NCI-H128 (cell line): ENCODE results near the gene IQSEC1.

Source experiments
- DNase-seq: peaks from one replicate; lab custom pipeline; 2025; ENCODE audit not compliant: unreplicated experiment; lab: John Stamatoyannopoulos, UW

The IQSEC1 gene

DNA sequence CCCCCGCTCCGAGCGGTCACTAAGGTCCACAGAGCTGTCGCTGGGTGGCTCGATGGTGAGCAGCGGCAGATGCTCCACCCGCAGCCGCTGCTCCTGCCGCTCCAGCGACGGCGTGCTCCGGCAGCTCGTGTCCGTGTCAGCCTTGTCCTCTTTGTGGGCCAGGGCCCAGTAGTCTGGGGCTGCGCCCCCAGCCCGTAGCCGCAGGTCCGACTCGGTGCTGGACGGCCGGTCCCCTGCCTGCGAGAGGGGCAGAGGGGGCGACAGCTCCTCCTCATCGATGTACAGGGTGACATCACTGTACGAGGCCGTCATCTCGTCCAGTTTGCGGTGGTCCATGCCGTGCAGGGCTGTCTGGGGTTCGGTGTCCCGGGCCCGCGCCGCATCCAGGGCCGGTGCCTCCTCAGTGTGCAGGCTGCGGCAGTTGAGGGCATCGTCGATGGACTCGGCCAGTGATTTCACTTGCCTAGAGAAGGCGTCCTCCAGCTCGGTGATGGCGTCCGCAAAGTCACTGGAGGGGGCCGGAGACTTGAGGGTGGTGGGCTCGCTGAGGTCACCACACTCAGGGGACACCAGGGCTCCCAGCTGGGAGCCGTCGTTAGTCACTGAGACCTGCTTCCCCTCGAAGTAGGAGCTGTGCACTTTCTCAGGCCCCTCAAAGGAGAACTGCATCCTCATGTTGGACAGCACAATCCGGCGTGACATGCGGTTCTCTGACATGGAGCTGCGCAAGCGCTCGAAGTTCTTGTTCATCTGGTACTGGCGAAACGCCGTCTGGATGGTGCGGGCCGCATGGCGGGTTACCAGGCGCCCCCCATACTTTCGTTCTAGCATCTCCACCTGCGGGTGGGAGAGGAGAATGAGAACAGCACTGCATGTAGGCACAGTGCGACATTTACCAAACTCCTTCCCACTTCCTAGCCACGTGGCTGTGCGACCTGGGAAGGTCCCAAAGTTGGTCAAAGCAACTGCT, 137.1 kb downstream of the IQSEC1 start:
- DNase-seq = no peak

DNA sequence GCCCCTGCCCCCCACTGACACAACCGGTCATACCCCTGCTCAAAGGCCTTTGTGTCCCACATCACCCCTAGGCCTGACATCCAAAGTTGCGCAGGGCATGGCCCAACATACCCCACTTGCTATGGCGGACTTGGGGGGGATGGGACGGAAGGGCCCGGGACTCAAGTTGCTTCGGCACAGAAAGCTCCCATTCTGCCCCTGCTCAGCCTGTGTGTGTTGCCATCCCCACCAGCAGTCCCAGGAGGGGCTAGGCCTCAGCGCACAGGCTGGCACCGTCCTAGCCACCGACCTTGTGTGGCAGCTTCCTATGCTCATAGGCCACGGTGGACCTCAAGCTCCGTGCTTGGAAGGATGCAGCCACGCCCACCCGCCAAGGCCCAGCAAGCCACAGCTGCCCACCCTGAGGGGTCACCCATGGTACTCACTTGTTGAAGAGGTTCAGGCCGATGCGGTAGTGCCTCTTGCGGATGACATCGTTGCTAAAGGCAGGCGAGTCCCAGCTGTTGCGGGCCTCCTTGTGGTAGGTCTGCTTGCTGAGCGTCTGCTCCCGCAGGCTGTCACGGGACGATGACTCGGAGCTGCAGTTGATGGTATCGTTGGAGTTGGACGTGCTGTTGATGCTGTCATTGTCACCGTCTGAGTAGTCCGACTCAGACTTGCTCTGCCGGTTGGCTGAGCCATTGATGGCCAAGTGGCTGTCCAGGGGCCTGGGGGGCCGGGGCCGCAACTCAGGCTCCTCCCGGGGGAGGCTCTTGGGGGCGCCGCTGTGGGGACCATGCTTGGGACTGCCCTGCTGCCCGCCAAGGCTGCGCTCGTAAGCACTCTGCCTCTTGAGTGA, 138.0 kb downstream of the IQSEC1 start:
- no peak for DNase-seq

DNA sequence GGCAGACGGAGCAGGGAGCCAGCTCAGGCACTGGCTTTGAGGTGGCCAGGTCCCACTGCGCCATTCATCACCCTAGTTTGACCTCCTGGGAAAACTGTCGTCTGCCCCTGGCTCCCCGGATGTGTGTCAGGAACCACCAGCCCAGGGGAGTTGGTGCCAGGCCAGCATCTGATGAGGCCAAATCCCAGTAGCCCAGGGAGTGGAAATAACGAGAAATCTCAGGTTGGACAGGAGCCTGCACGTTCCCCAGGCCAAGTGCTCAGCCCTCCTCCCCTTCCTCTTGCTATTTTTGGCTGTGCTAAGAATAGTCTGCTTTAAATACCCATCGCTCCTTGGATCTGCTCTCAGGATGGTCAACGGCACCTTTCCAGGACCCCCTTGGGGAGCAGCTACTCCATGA, 138.8 kb downstream of the IQSEC1 start:
- no peak for DNase-seq

DNA sequence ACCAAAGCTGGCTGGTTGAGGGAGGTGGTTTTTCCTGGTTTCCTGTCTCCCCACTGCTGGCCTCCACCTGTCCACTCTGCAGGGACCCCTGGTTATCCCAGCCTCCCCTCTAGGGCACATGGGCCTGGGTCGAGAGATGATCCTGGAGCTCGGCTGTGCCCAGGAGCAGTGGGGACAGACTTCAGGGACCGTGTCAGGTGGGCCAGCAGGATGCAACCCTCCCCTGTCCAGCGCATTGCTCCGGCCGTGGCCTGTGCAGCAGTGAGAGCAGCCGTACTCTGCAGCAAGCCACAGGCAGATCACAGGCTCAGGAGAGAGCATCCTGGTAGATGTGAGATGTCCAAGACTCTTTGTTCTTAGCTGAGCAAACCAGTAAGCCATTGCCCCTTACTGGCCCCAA, 139.3 kb downstream of the IQSEC1 start:
- no peak for DNase-seq

DNA sequence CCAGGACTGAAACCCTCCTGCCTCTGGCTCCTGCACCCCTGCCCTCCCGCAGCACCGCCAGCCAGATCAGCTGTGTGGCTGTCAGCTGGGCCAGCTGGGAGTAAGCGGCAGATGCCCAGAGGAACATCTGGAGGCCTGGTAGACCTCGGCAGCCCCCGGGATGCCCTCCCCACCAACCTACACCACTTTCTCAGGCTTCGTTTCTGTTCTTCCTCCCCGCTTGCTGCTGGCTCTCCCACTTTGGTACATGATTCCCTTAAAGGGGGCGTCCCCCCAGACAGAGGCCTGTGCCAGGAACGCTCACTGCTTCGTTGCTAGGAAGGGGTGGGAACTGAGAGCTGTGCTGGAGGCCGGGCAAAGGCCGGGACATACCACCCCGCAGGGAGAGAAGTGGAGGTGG, 140.5 kb downstream of the IQSEC1 start:
- no peak for DNase-seq

DNA sequence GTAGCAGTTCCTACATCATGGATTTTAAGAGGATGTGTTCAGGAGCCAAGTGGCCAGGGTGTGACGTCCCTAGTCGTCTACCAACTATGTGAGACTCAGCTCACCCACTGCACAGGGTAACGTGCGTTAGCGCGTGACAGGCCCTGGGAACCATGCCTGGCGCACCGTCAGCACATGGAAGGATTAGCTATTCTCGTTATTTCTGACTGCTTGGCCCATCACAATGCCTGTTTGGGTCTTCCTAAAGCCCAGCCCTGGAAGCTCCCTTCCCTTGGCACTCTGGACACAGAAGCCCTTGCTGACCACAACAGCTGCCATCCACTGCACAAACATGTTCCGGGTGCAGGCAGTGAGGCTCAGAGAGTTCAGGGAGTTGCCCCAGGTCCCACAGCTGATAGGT, 140.9 kb downstream of the IQSEC1 start:
- no peak for DNase-seq

DNA sequence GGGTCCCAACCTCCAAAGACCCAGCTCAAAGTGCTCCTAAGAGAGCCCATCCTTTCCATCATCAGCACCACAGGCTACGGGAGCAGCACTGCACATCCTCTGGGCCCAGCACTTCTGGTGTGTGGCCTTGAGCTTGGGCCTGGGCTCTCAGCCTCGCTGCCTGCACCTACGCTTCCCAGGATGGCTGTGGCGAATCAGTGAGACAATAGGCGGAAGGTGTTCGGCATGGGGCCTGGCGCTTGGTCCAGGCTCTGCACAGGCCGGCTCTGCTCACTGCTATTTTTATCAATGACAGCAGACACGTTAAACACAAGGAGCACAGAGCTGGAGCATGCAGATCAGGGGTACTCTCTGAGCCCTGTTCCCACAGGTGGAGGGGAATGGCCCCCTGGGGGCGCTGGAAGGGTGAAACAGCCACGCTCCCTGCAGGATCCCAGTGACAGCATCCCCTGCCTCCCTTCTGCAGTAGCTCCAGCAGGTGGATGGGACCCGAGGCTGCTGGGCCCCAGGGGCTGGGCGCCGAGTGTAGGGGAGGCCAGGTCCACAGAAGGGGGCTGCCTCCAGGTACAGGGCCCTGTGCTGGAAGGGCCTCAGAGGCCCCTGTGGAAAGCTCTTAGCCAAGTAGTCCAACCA, 141.8 kb downstream of the IQSEC1 start:
- no peak for DNase-seq

DNA sequence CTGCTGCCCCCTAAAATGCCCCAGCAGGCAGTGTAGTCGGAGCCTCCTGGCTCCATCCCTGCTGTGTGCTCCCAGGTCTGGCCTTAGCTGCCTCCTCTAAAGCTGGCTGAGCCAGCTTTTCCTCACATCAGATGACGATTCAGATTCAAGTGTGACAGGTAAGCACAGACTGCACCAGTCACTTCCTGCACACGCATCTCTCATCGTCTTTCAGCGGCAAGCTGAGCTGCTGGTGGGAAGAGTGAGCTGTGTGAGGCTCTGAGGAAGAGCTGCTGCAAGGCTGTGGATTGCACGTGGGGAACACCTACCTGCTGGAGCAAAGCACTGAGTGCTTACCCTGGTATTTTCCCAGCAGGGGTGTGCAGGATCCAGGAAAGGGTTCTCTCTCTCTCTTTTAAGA, 143.4 kb downstream of the IQSEC1 start:
- no peak for DNase-seq

DNA sequence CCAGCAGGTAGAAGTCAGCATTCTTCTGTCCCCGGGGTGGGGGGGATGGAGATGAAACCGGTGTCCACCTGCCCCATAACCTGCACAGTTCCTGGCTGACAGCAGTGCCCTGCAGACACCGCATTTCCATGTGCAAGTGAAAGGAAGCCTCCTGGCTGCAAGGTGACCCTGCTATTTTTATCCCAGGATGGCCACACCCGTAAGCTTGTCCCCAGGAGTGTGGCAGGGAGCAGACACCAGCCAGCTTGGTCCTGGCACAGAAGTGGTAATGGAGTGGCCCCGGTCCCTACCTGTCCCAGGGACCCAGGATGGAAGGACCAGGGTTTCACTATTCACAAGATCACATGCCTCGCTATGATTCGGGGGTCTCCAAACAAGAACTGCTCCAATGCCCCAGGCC, 146.6 kb downstream of the IQSEC1 start:
- no peak for DNase-seq

DNA sequence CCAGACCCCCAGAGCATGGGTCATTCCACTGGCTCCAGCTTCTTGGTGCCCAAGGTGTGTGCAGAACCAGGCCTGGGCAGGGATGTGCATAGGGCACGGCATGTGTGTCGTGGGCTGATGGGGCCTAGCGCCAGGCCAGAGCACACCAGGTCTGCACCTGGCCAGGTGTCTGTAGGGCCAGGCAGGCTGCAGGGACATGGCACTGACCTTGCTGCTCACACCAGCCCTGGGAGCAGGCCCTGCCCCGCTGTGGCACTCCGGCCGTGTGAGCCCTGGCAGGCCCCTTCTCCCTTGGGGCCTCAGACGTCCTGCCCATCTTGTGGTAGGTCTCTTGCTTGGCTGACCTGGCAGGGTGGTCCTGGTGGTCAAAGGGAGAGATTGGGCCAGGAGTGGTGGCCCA, 147.6 kb downstream of the IQSEC1 start:
- no peak for DNase-seq

DNA sequence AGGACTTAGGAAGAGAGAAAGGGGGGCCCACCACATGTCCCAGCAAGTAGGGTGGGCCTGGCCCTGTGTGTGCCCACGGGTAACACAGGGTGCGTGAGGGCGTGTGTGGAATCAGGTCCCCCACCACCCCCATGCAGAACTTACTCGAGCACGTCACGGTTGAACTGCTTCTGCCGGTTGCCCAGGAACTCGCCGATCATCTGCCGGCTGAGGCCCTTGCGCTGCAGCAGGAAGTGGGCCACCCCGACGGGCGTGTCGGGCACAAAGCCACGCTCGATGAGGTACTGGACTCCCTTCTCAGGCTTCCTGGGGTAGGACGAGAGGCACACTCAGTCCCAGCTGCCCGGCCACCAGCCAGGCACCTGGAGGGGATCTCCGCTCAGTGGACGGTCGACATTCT, 148.8 kb downstream of the IQSEC1 start:
- DNase-seq = no peak

DNA sequence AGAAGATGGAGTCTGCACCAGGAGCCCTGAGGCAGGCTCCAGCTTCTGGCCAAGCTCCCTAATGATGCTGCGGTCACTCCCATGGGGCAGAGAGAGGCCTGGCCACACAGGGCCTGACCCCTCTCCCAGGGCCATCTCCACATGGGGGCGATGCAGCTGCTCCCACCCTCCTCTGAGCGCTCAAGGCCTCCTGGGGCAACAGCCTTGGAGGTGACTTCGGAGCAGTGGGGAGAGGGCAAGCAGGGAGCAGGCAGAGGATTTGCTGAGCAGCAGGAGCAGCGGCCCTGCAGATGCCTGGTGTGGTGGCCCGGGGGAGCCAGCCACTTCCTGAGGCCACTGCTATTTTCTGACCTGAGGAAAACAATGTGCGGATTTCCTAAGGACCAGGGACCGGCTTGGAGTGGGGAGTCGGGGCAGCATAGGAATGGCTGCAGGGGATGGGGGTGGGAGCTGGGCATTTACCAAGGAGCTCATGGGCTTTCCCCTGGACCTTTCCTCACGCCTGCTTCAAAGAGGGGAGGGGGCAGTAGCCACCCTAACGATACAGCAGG, 150.3 kb downstream of the IQSEC1 start:
- DNase-seq = no peak

DNA sequence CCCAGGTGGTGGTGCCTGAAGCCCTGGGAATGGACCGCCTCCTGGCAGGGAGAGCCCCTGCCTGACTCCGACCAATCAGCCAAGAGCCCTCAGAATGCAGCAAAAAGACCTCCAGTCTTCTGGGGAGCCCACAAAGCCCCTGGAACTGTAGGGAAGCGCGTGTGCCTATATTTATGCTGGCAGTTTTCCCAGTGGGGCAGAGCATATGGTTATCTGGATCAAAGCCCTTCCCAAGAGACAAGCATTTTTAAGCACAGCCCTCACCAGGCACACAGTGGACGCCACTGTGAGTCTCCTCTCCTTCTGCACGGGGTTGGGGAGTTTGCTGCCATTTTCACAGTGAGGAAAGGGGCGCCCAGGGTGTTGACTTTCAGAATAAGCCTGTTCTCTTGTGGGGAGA, 150.9 kb downstream of the IQSEC1 start:
- no peak for DNase-seq

DNA sequence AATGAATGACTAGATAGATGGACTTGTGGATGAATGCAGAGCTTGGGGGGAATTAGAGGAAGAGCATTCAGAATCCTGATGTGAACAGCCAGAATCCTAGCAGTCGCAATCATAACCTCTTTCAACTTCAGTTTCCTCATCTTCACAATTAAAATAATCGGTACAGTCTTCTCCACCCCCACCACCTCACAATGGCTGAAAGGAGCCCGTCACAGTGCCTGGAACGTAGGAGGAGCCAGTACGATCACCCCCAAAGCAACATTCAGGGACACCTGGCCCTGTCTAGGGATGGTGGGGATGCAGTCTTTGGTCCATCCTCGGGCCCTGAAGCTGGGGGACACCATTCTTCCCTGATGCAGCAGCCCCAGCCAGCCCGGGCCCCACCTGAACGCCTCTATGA, 151.5 kb downstream of the IQSEC1 start:
- DNase-seq = no peak

DNA sequence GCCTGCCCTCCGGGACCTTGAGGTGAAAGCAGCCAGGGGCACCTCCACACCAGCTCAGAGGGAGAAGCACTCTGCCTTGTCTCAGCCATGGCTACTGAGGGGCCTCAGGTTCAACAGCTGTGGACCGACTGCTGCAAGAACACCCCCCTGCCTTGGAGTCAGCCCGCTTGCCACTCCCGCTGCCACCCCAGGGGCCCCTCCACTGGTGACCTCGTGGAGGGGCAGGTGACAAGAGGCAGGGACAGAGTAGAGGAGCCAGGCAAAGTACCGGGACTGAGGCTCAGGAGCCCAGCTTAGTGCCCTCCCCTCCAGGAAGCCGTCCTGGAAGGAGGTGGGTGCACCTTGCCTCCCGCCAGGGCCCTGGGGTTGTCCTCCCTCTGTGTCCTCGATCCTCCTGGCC, 152.3 kb downstream of the IQSEC1 start:
- no peak for DNase-seq

DNA sequence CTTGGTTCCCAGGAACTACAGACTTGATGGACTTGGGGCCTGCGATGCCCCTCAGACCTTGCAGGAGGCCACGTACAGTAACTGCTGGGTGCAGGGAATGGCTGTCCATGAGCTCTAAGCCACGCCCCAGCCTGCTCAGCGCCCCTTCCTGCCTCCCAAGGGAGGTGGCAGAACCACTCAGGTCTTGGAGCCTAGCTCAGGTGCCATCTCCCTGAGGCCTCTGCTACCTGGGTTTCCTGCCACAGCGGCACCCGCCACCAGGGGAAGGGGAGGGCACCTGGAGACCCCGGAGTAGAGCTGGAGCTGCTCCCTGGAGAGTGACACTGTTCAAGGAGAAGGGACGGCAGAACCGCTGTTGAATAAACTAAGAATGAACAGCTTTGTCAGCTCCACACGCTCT, 154.0 kb downstream of the IQSEC1 start:
- DNase-seq = no peak

DNA sequence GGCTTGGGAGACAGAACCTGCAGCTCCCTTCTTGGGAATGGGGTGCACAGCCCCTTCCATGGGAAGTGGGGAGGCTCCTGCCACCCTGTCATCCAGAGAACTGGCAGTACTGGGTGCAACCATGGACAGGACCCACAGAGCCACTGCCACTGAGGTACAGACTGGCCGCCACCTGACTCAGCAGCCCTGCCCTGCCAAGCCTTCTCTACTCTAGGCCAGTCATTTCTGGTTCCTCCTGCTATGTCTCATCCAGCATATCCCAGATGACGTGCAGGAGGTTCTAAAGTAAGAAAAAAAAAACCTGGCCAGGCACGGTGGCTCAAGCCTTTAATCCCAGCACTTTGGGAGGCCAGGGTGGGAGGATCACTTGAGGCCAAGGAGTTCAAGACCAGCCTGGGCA, 155.0 kb downstream of the IQSEC1 start:
- no peak for DNase-seq

DNA sequence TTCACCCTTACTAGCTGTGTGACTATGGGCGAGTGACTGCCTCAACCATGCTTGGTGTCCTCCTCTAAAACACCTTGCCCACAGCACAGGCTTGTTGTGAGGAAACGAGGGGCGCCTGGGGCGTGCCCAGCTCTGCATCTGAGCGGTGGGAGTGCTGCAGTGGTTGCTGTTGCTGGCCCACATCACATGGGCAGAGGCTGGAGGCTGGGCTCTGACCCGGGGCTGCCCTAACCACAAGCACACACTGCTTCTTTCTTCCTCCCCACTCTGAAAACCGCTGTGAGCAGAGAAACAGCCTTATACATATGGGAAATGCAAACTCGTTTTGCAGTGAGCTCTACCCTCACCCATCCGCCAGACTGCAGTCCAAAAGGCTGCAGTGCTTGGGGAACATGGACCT, 157.1 kb downstream of the IQSEC1 start:
- DNase-seq = no peak

DNA sequence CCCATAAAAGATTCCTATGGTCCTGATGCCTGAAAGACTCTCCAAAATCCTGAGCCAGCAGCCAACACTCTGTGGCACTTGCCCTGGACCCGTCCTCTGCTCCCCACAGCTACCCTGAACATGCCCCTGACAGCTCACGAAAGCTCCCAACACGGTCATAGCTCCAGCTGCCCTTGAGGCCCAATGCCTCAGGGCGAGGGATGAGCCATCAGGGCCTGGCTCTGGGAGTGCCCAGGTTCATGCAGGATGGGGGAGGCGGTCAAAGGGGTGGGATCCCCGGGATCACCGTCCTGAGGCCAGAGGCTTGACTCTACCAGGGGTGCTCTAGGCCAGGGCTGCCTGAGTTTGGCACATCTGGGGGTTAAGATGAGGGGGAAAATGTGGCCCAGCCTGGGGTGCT, 159.1 kb downstream of the IQSEC1 start:
- DNase-seq = no peak

DNA sequence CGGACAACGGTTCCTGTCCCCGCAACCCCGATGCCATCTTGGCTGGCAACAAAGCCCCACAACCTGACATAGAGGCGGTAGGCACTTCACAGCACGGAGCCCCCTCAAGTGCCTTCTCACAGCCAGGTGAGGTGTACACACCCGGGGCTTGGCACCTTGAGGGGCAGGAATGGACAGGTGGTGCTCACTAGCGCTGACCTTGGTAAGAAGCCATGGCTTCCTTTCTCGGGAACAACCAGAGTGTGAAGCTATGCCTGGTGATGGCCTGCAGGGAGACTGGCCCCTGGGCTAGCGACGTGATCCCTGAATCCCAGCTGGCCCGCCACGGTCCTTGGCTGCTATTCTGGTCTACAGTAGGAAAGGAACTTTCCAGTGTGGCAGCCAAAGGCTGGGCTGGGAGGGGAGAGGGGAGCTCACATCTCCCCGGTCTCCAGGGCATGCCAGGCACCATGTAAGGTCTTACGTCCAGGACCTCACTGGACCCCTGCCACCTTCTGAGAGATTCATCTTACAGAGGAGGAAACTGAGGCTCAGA, 161.3 kb downstream of the IQSEC1 start:
- no peak for DNase-seq
